SU-DHL-6 (cell line): Measurements from ENCODE around the gene GABBR2.

Experiments used
- H2AFZ ChIP-seq: fragments of 200-600 bp; sonication (generic); 2 replicates; pipeline ENCODE4 v1.6.1; 2014; ENCODE audit warnings: low read depth, mild to moderate bottlenecking, moderate library complexity, mixed read lengths, antibody characterized with exemption, low read length; ENCODE audit not compliant: severe bottlenecking
- H3F3A ChIP-seq: fragments of 200-600 bp; shearing (Covaris generic); 2 replicates; pipeline ENCODE4 v1.6.0; 2016; ENCODE audit warnings: antibody characterized with exemption, mild to moderate bottlenecking; ENCODE audit not compliant: insufficient read depth
- H3K27ac ChIP-seq: fragments of 200-600 bp; sonication (generic); 2 replicates; pipeline ENCODE4 v1.5.1; 2016; ENCODE audit warnings: low read depth, mild to moderate bottlenecking, low read length, moderate library complexity, mixed read lengths
- H3K27me3 ChIP-seq: fragments of 200-600 bp; sonication (generic), shearing (Covaris generic); 2 replicates; pipeline ENCODE4 v1.6.0; 2014; ENCODE audit warnings: mild to moderate bottlenecking, low read length
- H3K36me3 ChIP-seq: fragments of 200-600 bp; sonication (generic); 2 replicates; pipeline ENCODE4 v1.6.1; 2014; ENCODE audit warnings: mild to moderate bottlenecking, low read length, mixed read lengths
- H3K4me2 ChIP-seq: fragments of 300-600, 200-600 bp; shearing (Covaris generic), sonication (generic); 2 replicates; pipeline ENCODE4 v1.6.0; 2014; ENCODE audit warnings: low read length, low read depth, mild to moderate bottlenecking; ENCODE audit not compliant: poor library complexity, severe bottlenecking
- H3K4me3 ChIP-seq: fragments of 200-600 bp; sonication (generic); 2 replicates; pipeline ENCODE4 v1.5.1; 2014; ENCODE audit warnings: antibody characterized with exemption, low read length, mild to moderate bottlenecking, mixed read lengths; ENCODE audit not compliant: insufficient read depth, poor library complexity, severe bottlenecking
- H3K79me2 ChIP-seq: fragments of 200-600 bp; sonication (generic); 2 replicates; pipeline ENCODE4 v1.6.1; 2014; ENCODE audit warnings: mild to moderate bottlenecking, low read length, moderate library complexity; ENCODE audit not compliant: insufficient read depth
- H3K9ac ChIP-seq: fragments of 200-600 bp; sonication (generic); 2 replicates; pipeline ENCODE4 v1.7.0; 2014; ENCODE audit warnings: mild to moderate bottlenecking, low read length
- H3K9me2 ChIP-seq: fragments of 200-600 bp; sonication (generic); replicated peaks from 2 replicates; pipeline ENCODE4 v1.6.1; 2014; ENCODE audit warnings: low read length; ENCODE audit not compliant: insufficient read depth
- H3K9me3 ChIP-seq: fragments of 200-600 bp; sonication (generic); 2 replicates; pipeline ENCODE4 v1.6.1; 2014; ENCODE audit warnings: low read length, mixed read lengths; ENCODE audit not compliant: insufficient read depth
- H4K20me1 ChIP-seq: fragments of 200-600 bp; sonication (generic); 2 replicates; pipeline ENCODE4 v1.6.1; 2014; ENCODE audit warnings: low read depth, mild to moderate bottlenecking, antibody characterized with exemption, low read length, moderate library complexity, mixed read lengths
- CTCF ChIP-seq: fragments of 200-600 bp; sonication (generic); IDR thresholded peaks from one replicate; pipeline ENCODE4 v1.5.1; 2017; ENCODE audit warnings: antibody characterized with exemption, mild to moderate bottlenecking, low read length, moderate library complexity; ENCODE audit not compliant: insufficient read depth, poor library complexity, severe bottlenecking
- EZH2phosphoT487 ChIP-seq: fragments of 200-600 bp; sonication (generic), shearing (Covaris generic); conservative IDR thresholded peaks from 2 replicates; pipeline ENCODE4 v1.6.1; 2018; ENCODE audit warnings: mild to moderate bottlenecking, antibody characterized with exemption, low read length, moderate library complexity, mixed read lengths

Gene GABBR2

DNA sequence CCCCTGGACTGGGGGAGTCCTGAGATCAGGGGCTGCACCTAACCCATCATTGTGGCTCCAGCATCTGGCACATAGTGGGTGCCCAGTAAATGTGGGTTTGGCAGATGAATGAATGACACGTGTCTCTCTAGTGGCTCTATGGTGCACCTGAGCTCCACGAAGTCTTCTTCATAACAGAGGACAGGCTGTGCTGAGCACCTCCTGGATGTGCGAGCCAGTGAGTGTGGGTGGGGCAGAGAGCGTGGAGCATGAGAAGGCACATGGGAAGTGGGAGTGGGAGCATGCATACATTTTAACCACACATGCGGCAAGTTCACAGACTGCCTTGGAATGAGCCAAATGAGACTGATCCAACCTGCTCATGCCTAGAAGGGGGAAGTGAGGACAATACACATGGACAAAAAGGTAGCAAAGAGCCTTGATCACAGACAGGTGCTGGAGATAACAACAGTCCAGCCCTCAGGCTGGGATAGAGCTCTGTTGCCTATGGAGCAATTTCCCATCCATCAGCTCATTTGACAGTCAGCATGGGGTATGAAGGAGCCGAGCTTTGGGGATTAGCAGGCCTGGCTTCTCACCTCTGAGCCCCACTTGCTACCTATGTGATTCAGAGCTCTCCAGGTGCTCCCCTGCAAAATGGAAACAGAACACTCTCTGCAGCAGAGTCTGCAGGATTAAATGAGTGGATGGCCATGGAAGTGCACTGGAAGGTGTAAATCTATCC, 377.0 kb downstream of the GABBR2 start:
- Histone ChIP-seq H3K4me2 (no peak overlapping the region), H3K36me3 (no peaks in the 10 kb centered on the region), H2AFZ (no peak overlapping the region), H4K20me1 (no peaks in the 10 kb centered on the region), H3K79me2 (no peaks in the 10 kb centered on the region), H3K9ac (no peak overlapping the region), H3K4me3 (no peak overlapping the region), H3F3A (no peaks in the 10 kb centered on the region), H3K27ac (no peak overlapping the region), H3K9me3 (no peaks in the 10 kb centered on the region), H3K9me2 (no peaks in the 10 kb centered on the region), H3K27me3 (no peaks in the 10 kb centered on the region)
- TF ChIP-seq EZH2phosphoT487, result no peak
- TF ChIP-seq CTCF, result no peak

- Histone ChIP-seq H3K4me2 (no peak overlapping the region), H4K20me1 (no peaks in the 10 kb centered on the region), H3K9ac (no peak overlapping the region), H3K36me3 (no peaks in the 10 kb centered on the region), H3K9me2 (no peaks in the 10 kb centered on the region), H3K79me2 (no peaks in the 10 kb centered on the region), H3K9me3 (no peaks in the 10 kb centered on the region), H3K4me3 (no peak overlapping the region), H3F3A (no peaks in the 10 kb centered on the region), H2AFZ (no peak overlapping the region), H3K27me3 (no peaks in the 10 kb centered on the region), H3K27ac (no peak overlapping the region)
- TF ChIP-seq EZH2phosphoT487 (no peak), CTCF (no peak)
Observed at GRCh38 chr9:98330831-98331230, 377.9 kb downstream of the GABBR2 start.

GRCh38 chr9:98329904-98330303, 378.8 kb downstream of the GABBR2 start:
- no peak overlapping the region for H3K4me3 ChIP-seq
- no peak overlapping the region for H3K27ac ChIP-seq
- H3K27me3 ChIP-seq, result no peaks in the 10 kb centered on the region
- no peak overlapping the region for H3K4me2 ChIP-seq
- no peak overlapping the region for H3K9ac ChIP-seq
- H4K20me1 ChIP-seq, result no peaks in the 10 kb centered on the region
- H2AFZ ChIP-seq, result no peak overlapping the region
- no peaks in the 10 kb centered on the region for H3K36me3 ChIP-seq
- H3K9me2 ChIP-seq, result no peaks in the 10 kb centered on the region
- no peak for TF ChIP-seq CTCF
- TF ChIP-seq EZH2phosphoT487, result no peak
- no peaks in the 10 kb centered on the region for H3K79me2 ChIP-seq
- H3F3A ChIP-seq, result no peaks in the 10 kb centered on the region
- H3K9me3 ChIP-seq, result no peaks in the 10 kb centered on the region
